Fibroblast of peridontal ligament (primary cell): ENCODE results near the gene LYPLA2.
"Not testable (repeated sequence)": the region's sequence is repeated elsewhere in the genome, so short reads cannot be mapped to it uniquely, and the experiment has no call there.

Experiments used
- DNase-seq: peaks from one replicate; pipeline ENCODE4 v3.0.0-alpha.2; 2010; ENCODE audit errors: extremely low read depth

LYPLA2 gene

DNA sequence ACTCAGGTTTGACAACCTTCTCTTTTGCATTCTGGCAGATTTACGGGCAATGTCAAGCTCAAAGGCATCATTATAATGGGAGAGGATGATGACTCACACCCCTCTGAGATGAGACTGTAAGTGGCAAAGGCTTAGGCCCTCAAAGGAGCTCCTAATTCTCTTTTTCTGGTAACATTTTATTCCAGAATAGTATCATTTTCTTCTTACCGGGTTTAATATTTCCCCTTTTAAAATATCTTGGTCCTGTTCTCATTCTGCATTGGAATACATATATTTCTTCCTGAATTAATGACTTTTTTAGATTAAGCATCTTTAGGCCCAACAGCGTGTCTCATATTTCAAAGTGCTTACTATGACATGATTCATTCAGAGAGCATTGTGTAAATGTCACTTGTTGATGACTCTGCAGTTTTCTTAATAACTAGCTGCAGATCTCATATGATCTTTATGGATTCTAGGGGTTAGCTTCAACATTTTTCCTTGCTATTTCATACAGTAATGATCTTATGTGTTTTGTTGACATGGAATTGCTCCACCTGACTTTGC is 11.0 kb upstream of the LYPLA2 start:
- DNase-seq = peak; percentile 64

- DNase-seq = not testable (repeated sequence)
These were observed 7.8 kb upstream of the LYPLA2 start for GRCh38 chr1:23783141-23783540.

- no peak for DNase-seq
These were observed 6.1 kb upstream of the LYPLA2 start for GRCh38 chr1:23784846-23785245.

- no peak for DNase-seq
These were observed 3.2 kb upstream of the LYPLA2 start for GRCh38 chr1:23787701-23788100.

- DNase-seq = no peak
These were observed 2.2 kb upstream of the LYPLA2 start for GRCh38 chr1:23788695-23789094.

DNA sequence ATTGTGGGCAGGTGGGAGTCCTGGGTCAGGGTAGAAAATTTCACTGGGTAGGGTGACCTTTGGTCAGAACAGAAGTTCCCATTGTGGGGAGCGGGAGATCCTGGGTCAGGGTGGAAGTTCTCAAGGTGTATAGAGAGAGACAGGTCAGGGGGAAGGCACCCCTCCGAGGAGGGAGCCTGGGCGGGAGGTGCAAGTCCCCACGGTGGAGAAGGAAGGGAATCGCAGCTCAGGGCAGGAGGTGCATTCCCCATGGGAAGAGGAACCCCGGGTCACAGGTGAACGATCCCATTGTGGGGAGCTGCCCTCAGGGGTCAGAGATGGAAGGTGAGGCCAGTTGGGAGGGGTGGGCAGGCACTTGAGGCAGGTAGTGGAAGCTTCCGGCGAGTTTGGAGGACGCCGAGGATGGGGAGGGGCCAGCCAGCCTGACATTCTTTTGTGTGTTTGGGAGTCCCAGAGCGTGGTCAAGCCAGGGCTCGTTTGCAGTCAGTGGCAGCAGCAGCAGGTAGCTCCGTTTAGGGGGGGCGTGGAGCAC is 637 bp downstream of the LYPLA2 start:
- no peak for DNase-seq

DNA sequence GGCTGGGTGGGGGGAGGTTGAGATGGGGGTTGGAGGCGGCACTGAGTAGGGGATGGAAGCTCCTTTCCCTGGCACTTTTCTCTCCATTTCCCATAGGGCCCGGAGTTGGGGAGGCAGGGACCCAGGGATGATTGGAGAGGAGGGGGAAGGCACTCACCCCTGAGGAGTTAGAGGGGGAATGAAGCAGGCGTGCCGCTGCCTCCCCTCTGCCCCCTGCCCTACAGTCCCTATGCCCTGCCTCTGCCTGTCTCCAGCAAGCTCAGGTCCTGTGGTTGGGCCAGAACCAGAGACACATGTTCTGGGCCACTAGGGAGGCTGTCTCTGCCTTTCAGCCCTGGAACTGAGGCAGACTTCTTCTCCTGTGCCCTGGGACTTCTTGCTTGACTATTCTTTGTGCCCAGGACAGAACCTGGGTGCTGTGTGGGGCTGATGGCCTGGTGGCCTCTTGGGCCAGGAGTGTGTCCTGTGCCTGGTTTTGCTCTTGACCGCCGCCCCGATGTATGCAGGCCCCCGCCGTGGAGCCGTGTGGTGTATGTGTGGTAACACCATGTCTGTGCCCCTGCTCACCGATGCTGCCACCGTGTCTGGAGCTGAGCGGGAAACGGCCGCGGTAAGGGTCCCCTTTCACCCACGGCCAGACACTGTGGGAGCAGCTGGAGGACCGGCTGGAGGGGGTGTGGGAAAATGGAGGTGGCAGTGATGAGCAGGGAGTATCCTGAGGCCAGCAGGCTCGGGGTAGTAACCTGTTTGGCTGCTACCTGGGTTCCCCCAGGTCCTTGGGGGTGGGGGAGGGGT is 1.4 kb downstream of the LYPLA2 start:
- DNase-seq = no peak

GRCh38 chr1:23793018-23793781 is 2.3 kb downstream of the LYPLA2 start:
- DNase-seq = no peak

GRCh38 chr1:23793861-23794731 is 3.2 kb downstream of the LYPLA2 start:
- no peak for DNase-seq

GRCh38 chr1:23794732-23795182 is 3.8 kb downstream of the LYPLA2 start:
- not testable (repeated sequence) for DNase-seq

- DNase-seq = no peak
These were observed 4.9 kb downstream of the LYPLA2 start for GRCh38 chr1:23795676-23796465.

DNA sequence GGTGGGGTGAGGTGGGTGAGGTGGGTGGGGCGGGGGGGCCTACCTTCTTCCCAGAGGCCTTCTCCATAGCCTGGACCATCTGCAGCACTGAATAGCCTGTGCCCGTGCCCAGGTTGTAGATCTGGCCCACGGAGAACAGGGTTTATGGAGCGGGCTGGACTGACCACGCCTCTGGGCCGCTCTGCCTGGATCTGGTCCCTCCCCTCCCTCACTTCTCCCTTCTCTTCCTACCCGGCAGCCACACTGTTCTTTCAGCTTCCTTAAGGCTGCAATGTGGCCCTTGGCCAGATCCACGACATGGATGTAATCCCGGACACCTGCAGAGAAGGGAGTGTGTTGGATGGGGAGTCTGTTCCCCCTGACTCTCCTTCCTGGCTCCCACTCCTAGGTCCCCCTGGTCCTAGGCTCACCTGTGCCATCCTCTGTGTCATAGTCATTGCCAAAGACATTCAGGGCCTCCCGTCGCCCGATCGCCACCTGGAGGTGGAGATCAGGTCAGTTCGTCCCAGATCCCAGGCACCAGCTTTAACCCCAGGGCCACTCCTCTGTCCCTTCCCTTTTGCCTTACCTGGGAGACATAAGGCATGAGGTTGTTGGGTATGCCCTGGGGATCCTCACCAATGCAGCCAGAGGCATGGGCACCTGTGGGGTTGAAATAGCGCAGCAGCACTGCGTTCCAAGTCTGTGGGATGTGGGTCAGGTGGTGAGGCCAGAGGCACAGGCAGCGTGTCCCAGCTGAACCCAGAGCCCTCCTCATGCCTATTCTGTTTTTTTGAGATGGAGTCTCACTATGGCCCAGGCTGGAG is 5.7 kb downstream of the LYPLA2 start:
- no peak for DNase-seq

GRCh38 chr1:23797478-23798448 is 6.8 kb downstream of the LYPLA2 start:
- DNase-seq = no peak

DNA sequence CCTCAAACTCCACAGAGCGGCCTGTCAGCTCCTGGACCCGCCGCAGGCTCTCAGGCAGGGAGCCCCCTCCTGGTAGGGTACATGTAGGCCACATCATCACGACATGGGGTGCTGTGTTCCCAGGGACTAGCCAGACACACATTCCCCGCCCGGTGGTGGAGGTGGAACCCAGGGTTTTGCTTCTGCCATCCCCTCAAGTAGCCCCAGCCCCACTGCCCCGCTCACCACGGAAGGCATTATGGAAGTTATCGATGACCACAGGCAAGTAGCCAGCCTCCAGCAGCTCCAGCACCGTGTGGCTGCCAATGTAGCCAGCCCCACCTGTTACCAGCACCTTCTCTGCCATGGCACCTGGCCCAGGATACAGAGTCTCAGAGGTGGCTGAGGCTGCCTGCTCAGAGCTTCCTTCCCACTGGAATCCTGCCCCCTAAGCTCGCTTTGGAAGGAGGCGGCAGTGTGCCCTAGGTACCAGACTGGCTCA is 7.8 kb downstream of the LYPLA2 start:
- DNase-seq = no peak

DNA sequence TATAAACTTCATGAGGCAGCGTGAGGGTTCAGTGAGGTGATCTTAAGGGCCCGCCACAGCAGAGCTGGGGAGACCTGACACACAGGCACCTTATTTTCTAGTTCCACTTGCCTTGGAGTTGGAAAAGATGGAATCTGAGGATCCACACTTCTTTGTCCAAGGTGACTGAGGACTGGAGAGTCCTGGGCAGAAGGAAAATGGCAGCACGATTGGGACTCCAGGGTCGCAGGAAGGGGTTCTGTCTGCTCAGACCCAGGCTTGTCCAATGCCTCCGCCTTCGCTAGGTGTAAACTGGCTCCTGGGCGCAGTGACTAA is 8.3 kb downstream of the LYPLA2 start:
- no peak for DNase-seq

DNA sequence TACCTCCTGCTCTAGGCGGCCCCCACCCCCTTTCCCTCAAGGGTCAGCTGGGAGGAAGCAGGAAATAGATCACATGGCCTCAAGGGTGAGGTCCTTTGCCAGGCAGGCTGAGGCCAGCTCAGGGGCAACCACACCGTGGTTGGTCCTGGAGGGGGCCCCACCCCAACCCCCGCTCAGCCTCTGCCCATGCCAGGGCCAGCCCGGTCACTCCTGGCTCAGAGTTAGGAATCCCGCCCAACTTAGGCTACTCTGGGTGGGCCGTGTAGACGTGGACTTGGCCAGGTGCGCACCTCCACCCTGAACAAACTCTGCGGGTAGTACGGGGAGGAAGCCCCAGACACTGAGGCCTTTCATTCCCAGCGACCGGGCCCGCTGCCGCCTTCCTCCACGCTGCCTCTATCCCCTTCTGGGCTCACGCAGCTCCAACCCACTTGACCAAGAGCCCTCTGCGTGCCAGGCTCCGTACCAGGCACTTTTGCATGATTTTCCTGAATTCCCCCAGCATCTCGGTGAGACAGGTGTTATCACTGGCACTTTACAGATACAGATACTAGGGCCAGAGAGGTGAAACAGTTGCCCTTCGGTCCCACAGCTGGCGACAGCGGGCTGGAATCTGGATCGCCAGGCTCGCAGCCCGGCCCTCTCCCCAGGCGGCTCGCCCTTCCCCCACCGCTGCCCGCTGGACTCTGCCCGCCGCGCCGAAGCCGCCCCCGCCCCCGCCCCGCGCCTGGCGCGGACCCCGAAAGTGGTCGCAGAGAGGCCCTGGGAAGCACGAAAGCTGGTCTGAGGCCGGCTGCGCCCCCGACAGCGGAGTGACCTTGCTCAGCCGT is 8.8 kb downstream of the LYPLA2 start:
- DNase-seq = no peak

DNA sequence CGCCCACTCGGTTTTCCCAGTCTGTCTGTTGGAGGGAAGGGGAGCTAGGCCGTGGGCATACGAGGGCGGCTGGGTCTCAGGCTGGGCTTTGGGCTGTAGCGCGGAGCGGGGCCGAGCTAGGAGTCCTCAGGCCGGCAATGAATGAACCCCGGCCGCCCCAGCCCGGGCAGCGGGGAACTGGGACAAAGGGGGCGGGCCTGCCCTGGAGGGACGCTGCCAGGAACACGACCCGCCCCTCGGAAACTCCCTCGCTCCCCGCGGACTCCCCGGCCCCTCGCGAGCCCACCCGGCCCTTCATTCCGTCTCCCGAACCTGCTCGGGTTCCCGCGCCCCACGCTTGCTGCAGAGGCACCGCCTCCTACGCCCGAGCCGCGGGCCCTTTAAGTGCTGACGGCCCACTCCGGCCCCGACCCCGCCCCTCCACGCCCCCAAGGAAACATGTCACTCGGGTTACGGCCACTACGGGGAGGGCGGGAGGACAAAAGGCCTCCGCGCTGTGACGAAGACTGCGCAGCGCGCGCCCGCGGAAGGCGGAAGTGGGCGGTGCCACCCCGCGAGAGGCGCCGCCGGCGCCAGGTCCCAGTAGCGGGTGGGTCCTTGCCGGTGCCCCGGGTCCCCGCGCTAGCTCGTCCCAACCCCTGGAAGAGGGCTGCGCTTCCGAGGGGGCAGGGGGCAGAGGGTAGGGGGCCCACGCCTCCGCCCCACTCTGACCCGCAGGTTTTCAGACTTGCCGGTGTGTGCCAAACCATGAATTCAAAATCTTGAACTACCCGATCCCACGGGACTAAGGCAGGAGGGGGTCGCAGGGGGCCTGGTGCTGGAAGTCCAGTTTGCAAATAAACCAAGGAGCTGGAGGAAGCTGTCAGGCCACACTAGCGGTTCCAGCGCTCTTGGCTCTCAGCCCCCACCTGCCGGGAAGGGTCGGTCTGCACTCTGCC is 9.7 kb downstream of the LYPLA2 start, which contains the start of gene GALE:
TSS of gene GALE (minus strand) at position 355 of the 938 bp plus-strand sequence. CDS start 1,747 bp downstream, outside the sequence.
- DNase-seq = peak; percentile 87
